H54 (cell line): ENCODE measurements around the gene ADGRV1.

ENCODE experiments used
- DNase-seq: peaks from one replicate; pipeline ENCODE4 v3.0.0; 2011; ENCODE audit warnings: low spot score, mixed read lengths; ENCODE audit not compliant: insufficient read length
- FAIRE-seq: peaks from 3 replicates; lab custom pipeline; 2011; peaks lifted over from hg19 to GRCh38; lab: Jason Lieb, UNC
- POLR2A ChIP-seq: IDR thresholded peaks from 2 replicates; pipeline ENCODE4 v1.6.1; 2011; ENCODE audit warnings: low read depth, mild to moderate bottlenecking, low read length

The ADGRV1 gene

DNA sequence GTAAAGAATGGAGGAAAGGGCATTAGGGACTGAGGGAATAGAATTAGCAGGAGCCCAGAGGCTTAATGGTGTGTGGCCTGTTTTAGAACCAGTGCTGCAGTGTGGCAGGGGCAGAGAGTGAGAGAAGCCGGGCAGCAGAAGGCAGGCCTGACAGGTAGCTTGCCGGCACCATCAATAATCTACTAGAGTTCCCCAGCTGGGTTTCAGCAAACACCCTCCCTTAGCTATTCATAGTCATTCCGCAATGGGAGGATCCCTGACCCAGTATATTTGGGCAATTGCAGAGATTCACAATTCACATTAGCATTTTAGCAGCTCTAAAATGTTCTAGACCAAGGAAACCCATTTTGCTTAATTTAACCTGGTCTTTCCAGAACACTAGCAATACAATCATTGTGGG is 596.7 kb downstream of the ADGRV1 start:
- DNase-seq (no peak), FAIRE-seq (no peak)
- no peak for TF ChIP-seq POLR2A

- no peak for FAIRE-seq
- no peak for DNase-seq
- no peak for TF ChIP-seq POLR2A
These were observed 597.6 kb downstream of the ADGRV1 start for GRCh38 chr5:91156242-91156641.

DNA sequence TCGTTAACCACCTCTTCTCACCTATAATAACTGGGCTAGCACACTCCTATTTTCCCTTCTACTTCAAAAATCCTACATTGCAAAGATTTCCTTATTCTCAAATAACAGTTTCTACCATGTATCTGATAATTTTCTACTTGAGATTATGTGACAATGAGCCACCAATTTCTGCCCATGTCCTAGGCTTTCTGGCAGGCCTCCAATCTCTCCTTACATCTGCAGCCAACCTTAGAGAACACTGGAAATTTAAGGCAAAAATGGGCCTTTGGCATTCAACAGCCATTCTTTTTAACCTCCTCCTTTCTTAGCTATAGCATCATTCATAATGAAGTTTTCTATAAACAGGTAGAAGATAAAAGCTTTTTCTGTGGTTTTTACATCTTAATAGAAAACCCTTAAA is 599.4 kb downstream of the ADGRV1 start:
- TF ChIP-seq POLR2A, result no peak
- DNase-seq (no peak), FAIRE-seq (no peak)

- DNase-seq, result no peak
These were observed 601.0 kb downstream of the ADGRV1 start for GRCh38 chr5:91159647-91160046.

GRCh38 chr5:91160714-91161285 is 602.2 kb downstream of the ADGRV1 start:
- DNase-seq, result no peak
- FAIRE-seq, result no peak
- TF ChIP-seq POLR2A, result no peak

More at GRCh38 chr5:91159647-91160046, 601.0 kb downstream of the ADGRV1 start:
- no peak for FAIRE-seq
- TF ChIP-seq POLR2A, result no peak

DNA sequence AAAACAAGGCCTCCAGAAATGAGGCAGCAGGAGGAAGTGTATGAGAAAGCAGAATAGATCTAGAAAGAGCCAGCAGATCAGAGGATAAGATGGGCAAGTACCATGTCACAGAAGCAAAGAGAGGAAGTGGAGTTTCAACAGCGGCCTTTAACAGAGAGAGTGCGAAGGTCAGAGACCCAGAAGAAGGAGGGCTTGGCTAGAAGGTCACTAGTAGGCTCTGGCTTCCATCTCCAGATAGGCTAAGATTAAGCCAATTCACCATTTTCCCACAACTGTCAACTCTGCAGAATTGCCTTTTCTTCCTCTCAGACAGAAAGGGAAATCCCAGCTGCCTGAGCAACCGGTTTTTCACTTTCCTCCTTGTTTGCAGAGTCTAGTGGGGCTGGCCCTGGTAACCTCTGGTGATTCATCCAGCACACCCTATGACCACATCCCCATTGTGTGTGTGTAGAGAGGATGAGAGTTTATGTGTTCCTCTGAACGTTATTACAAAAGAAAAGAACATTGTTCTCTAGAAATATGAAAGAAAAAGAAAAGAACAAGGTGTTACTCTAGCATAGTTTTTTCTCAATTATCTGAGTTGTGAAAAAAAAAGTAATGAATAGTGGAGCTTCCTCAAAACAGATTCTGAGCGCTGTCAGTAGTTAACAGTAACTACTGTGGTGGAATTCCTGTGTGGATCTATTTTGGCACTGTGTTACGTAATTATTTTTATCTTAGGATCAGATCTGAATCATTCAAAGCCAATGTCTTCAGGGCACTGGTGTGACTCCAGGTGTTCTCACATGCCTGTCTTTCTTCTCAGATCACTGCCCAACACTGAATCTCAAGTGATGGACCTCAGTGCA is 604.2 kb downstream of the ADGRV1 start:
- no peak for TF ChIP-seq POLR2A
- DNase-seq (peak; percentile 47), FAIRE-seq (peak; percentile 87)

GRCh38 chr5:91164424-91164823 is 605.8 kb downstream of the ADGRV1 start:
- DNase-seq (no peak), FAIRE-seq (no peak)
- TF ChIP-seq POLR2A, result no peak

DNA sequence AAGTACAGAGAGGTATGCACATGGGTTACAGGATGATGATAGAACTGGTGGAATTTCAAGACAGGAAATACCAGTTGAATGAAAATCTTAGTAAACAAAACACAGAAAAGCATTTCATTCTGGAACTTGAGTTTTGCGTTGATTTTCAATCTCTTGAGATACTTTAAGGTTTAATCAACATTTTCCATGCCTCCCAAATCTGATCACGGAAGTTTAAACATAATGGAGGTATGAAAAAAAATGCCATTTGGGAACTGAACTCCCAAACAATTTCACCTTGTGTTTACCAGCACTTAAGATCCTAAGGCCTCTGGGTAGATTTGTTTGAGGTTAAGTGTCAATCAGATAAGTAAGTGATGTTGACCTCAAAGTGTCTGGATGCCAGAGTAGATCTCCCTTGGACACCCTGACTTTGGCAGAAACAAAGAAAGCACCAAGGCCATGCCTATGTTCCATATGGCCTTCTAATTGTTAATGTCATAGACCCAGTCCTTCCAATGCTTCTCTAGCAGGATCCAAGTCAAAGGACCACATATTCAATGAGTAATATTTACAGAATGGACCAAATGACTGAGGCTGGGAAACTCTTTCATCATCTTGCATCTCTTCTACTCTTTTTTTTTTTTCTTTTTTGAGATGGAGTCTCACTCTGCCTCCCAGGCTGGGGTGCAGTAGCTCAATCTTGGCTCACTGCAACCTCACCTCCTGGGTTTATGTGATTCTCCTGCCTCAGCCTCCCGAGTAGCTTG is 607.6 kb downstream of the ADGRV1 start:
- no peak for TF ChIP-seq POLR2A
- no peak for DNase-seq
- peak; percentile 38 for FAIRE-seq

- TF ChIP-seq POLR2A, result no peak
- FAIRE-seq, result no peak
- DNase-seq, result no peak
These were observed 610.3 kb downstream of the ADGRV1 start for GRCh38 chr5:91168859-91169258.

DNA sequence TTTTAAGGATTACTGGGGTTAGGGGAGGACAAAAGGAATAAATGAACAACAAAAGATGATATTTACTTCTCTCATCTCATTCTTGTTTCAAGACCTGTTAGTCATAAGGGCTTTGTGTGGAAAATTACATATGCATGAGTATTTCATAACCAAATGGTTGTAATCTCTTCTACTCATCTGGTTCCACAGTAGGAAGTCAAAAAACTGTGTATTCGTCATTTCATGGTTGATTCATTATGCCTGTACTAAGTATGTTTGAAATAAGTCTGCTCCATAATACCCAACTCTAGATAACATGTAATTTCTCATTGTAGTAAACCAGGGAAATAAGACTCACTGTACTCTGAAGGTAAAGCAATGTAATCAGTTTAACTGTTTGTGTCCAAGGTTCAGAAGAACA is 611.7 kb downstream of the ADGRV1 start:
- peak; percentile 52 for FAIRE-seq
- no peak for DNase-seq
- no peak for TF ChIP-seq POLR2A

DNA sequence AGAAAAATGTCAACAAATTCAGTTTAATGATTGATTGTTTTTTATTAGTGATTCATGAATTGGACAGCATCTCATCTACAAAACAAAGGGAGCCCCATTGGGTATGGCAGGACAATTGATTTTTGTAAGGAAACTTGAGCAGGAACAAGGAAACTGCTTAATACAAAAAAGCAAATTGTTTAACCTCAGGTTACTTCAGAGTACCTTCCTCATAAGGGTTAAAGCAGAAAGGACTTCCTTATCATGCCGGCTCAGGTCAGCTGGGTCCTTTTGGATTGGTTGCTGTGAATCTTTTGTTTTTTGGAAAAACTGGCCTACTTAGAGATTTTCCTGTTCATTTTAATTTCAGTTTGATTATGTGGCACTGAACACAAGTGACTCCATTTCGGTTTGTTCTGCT is 612.7 kb downstream of the ADGRV1 start:
- no peak for TF ChIP-seq POLR2A
- FAIRE-seq, result no peak
- no peak for DNase-seq

- no peak for TF ChIP-seq POLR2A
- DNase-seq (no peak), FAIRE-seq (no peak)
These were observed 615.8 kb downstream of the ADGRV1 start for GRCh38 chr5:91174396-91174795.

DNA sequence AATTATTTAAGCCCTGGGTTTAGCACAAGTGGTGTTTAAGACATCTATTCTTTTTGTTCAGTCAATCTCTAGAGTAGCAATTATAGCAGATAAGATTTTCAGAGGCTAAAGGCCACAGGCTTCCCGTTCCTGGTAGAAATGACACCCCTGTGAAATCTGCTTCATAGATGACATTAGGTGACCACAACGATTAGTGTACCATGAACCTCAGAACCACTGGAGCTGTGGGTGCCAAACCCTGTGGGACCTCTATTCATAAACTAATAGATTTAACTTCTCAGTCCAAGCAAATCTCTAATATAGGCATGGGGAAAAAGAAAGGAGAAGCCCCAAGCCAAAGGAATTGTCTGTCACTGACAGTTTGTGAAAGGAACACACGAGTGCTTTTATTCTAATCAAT is 617.1 kb downstream of the ADGRV1 start:
- no peak for DNase-seq
- FAIRE-seq, result no peak
- TF ChIP-seq POLR2A, result no peak
